Measurements from ENCODE around the gene PSD4.

The PSD4 gene

GRCh38 chr2:113169586-113169985, 4.2 kb upstream of the PSD4 start:
- DNase-seq (ENCODE audit: low read depth) = no peak
- TF ChIP-seq CTCF (IDR thresholded peaks at IDR 0.05; ENCODE audit: low read length, missing control alignments) = no peak

DNA sequence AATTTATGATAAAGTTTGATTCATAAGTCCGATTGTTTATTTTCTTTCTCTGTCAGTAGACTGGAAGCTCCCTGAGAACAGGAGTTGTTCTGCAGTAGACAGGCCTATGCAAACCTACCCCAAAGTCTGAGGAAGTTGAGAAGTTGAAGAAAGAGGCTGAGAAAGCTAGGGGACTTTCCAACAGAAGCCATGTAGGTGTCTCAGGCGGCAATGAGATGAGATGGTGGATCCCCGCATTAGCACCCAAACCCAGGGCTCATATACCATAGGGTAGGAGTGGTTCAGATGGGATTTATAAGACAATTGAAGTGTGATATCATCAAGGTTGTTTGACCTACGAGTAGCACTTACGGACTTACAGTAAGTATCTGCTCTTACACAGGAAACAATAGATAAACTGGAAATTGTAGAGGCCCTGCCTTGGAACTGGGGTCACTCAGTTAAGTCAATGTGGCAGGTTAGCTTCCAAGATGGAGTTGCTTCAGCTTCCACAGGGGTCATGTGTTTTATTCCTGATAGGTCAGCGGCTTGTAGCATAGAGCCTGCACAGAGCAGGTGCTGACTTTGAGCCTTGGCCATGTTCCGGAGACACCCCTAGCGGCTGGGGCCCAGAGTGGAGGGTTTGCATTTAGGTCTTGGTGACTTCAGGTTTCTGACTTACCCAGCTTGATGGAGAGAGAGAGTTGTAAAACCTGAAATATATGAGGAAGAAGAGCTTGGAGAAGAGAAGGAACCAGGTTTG, 2.3 kb upstream of the PSD4 start:
- no peak overlapping the region for H3K4me3 ChIP-seq (replicated peaks; ENCODE audit: low read depth, low read length)
- DNase-seq (ENCODE audit: low read depth) = no peak
- TF ChIP-seq CTCF (IDR thresholded peaks at IDR 0.05; ENCODE audit: low read length, missing control alignments) = no peak

More at GRCh38 chr2:113169586-113169985, 4.2 kb upstream of the PSD4 start:
- H3K4me3 ChIP-seq (replicated peaks; ENCODE audit: low read depth, low read length) = no peak overlapping the region

DNA sequence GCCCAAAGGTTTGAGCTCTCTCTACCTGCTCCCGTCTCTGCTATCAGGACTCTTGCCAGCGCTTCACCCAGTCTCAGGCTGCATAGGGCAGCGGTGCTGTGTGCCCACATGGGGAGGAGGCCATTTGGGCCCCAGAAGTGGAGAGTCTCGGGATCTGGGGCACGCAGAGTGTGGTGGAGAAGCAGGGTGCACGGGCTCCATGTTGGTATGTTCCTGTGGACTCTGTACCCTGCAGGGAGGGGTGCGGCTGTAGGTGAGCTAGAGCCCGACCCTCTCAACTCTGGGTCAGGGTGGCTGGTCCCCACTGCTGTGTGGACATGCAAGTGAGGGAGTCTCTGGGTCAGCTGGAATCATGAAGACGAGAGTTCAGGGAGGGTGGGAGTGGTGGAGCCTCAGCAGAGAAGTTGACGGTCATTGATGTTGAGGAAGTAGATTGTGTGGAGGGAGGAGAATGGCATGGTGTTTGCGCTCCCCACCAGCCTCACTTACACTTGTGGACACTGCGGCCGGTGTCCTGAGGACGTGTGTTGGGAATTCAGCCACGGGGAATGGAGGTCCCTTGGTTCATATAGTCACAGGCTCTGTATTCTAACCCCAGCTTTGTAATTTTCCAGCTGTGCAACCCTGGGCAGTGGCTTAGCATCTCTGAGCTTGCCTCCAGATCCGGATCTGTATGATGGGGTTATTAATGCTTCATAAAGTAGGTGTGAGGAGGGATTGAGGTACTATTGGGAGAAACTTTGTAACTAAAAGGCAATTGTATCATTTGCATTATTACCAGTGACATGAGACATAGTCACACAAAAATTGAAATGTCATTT, 840 bp upstream of the PSD4 start:
- TF ChIP-seq CTCF (IDR thresholded peaks at IDR 0.05; ENCODE audit: low read length, missing control alignments) = no peak
- DNase-seq (ENCODE audit: low read depth) = no peak
- H3K4me3 ChIP-seq (replicated peaks; ENCODE audit: low read depth, low read length) = no peak overlapping the region

DNA sequence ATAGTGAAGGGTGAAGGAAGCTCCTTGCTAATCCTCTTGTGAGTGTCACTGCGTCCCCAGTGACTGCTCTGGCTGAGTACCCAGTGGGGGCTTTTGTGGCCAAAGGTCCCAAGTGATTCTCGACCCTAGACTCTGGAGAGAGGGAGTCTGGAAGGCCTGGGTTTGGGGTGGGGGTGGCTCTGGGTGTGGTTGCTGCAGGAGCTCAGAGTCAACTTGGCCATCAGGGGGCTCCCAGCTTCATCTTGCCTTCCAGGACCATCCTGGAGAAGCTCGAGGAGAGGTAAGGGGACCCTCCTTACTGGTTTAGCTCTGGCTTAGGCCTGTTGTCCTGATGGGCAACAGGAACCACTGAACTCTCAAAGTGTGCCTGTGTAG, 592 bp downstream of the PSD4 start:
- no peak for TF ChIP-seq CTCF (IDR thresholded peaks at IDR 0.05; ENCODE audit: low read length, missing control alignments)
- H3K4me3 ChIP-seq (replicated peaks; ENCODE audit: low read depth, low read length) = no peak overlapping the region
- no peak for DNase-seq (ENCODE audit: low read depth)

GRCh38 chr2:113175042-113175628, 1.4 kb downstream of the PSD4 start:
- DNase-seq (ENCODE audit: low read depth) = no peak
- no peak overlapping the region for H3K4me3 ChIP-seq (replicated peaks; ENCODE audit: low read depth, low read length)
- no peak for TF ChIP-seq CTCF (IDR thresholded peaks at IDR 0.05; ENCODE audit: low read length, missing control alignments)

DNA sequence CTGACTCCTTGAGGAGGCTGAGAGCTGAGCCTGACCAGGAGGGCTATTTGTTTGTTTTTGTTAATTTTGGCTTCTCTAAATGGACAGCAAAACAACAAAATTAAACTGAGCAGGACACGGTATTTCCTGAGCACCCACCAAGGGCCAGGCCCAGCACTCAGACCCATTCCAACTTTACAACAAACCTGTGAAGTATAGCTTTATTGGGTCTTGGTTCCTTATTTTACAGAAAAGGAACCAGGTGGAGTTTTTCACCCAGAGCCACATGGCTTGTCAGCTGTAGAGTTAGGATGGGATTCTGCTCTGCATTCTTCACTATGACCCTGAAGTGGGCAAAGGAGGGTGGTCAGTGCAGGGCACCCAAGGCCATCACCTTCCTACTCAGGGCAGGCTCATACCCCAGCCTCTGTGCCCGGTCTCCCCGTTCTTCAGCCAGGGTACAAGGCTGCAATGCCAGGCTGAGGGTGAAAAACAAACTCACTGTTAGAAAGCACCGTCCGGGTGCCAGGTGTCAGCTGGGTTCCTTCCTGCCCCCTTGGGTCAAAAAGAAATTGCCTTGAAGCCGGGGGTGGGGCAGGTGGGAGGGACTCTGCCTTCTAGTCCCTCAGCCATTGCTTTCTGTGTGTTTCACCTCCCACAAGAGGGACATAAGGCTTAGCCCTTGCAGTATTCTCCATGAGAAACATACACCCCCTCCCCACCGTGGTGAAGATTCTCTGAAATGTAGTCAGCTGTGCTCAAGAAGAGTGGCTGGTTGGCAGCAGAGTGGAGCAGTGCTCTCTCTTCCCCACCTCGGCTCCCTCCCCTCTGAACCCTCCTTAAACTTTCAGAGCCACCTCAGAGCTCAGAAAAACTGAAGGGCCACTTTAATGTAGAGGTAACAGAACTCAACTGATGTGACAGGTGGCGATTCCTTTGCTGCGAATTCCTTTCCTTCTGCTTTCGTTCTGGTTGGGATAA, 2.2 kb downstream of the PSD4 start:
- DNase-seq (ENCODE audit: low read depth) = no peak
- no peak overlapping the region for H3K4me3 ChIP-seq (replicated peaks; ENCODE audit: low read depth, low read length)
- TF ChIP-seq CTCF (IDR thresholded peaks at IDR 0.05; ENCODE audit: low read length, missing control alignments) = no peak
